KOPT-K1 (cell line): ENCODE data around the gene CCDC138.
A peak's percentile ranks its signal among the peaks of the same experiment; 100 is the strongest.
"Not testable (repeated sequence)": the region's sequence is repeated elsewhere in the genome, so short reads cannot be mapped to it uniquely, and the experiment has no call there.

Source experiments
- H3K27ac ChIP-seq: fragments of 200-600 bp; sonication (generic); 2 replicates; pipeline ENCODE4 v1.5.1; 2016; ENCODE audit warnings: antibody characterized with exemption, mild to moderate bottlenecking, low read depth, low read length; ENCODE audit not compliant: poor library complexity, severe bottlenecking
- H3K36me3 ChIP-seq: fragments of 200-600 bp; sonication (generic); 2 replicates; pipeline ENCODE4 v1.5.1; 2017; ENCODE audit warnings: antibody characterized with exemption, mild to moderate bottlenecking, low read length, moderate library complexity; ENCODE audit not compliant: insufficient read depth
- H3K9me3 ChIP-seq: fragments of 200-600 bp; sonication (generic); 2 replicates; pipeline ENCODE4 v1.5.1; 2017; ENCODE audit warnings: antibody characterized with exemption, low read length, mild to moderate bottlenecking; ENCODE audit not compliant: insufficient read depth, poor library complexity, severe bottlenecking

Gene CCDC138

DNA sequence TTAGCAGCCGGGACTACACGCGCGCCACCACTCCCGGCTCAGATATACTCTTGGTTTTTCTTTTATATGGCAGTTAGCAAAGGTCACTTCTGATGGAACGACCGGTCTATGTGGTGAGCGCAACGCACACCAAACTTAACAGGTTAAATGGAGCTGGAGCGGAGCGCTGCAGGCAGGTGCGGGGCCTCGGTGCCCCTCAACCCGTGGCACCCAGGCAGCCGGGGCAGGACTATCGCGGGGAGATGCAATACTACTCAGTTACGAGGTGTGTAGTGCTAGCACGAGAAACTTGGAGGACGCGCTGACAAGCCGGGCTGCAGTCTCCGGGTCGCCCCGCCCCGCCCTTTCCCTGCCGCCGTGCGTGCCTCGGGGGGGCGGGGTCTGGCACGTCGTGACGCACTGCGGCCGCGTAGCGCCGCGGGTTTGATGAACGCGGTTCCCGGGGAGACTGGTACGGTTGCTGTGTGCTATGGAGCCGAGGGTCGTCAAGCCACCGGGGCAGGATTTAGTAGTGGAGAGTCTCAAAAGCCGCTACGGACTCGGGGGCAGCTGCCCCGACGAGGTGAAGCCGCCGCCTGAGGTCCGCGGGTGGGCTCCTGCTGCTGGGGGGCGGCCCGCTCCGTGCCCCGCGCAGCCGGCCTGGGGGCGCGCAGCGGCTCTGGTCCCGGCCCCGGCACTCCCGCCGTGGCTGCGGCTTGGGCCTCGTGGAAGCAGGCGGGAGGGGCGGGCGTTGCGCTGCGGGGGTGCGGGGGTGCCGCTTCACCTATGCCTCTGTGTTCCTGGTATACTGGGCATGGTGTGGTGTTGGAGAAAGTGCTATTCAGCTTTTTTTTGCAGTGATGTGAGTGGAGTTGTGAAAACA lies at the start of gene CCDC138:
Gene CCDC138, plus strand, starts transcription at position 418 of the 862 bp plus-strand sequence. Its CDS starts 52 bp downstream, at position 470.
- peak within 1 kb of the TSS; percentile 75 for H3K27ac ChIP-seq
- H3K9me3 ChIP-seq: no peaks in the 10 kb centered on the region
- peaks cover 65% of the 10 kb centered on the region for H3K36me3 ChIP-seq

- not testable (repeated sequence) for H3K27ac ChIP-seq, H3K9me3 ChIP-seq
- H3K36me3 ChIP-seq: peaks cover 55% of the 10 kb centered on the region
Measured at GRCh38 chr2:108757973-108758372, 28.6 kb upstream of the CCDC138 start.

GRCh38 chr2:108762618-108763017 lies 24.0 kb upstream of the CCDC138 start:
- peaks cover 59% of the 10 kb centered on the region for H3K36me3 ChIP-seq
- H3K27ac ChIP-seq, H3K9me3 ChIP-seq: not testable (repeated sequence)

DNA sequence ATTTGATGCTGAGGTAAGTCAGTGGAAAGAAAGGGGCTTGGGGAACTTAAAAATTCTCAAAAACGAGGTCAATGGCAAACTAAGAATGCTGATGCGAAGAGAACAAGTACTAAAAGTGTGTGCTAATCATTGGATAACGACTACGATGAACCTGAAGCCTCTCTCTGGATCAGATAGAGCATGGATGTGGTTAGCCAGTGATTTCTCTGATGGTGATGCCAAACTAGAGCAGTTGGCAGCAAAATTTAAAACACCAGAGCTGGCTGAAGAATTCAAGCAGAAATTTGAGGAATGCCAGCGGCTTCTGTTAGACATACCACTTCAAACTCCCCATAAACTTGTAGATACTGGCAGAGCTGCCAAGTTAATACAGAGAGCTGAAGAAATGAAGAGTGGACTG lies 19.9 kb upstream of the CCDC138 start:
- H3K27ac ChIP-seq: peak overlapping the region; percentile 63
- peaks cover 10% of the 10 kb centered on the region for H3K9me3 ChIP-seq
- H3K36me3 ChIP-seq: peaks cover 66% of the 10 kb centered on the region

DNA sequence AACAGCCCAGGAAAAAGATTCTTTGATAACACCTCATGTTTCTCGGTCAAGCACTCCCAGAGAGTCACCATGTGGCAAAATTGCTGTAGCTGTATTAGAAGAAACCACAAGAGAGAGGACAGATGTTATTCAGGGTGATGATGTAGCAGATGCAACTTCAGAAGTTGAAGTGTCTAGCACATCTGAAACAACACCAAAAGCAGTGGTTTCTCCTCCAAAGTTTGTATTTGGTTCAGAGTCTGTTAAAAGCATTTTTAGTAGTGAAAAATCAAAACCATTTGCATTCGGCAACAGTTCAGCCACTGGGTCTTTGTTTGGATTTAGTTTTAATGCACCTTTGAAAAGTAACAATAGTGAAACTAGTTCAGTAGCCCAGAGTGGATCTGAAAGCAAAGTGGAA lies 18.7 kb upstream of the CCDC138 start:
- H3K27ac ChIP-seq: peak overlapping the region; percentile 63
- peaks cover 74% of the 10 kb centered on the region for H3K36me3 ChIP-seq
- peaks cover 10% of the 10 kb centered on the region for H3K9me3 ChIP-seq

GRCh38 chr2:108776475-108776874 lies 10.1 kb upstream of the CCDC138 start:
- no peaks in the 10 kb centered on the region for H3K9me3 ChIP-seq
- peaks cover 97% of the 10 kb centered on the region for H3K36me3 ChIP-seq
- H3K27ac ChIP-seq: peak overlapping the region; percentile 29

GRCh38 chr2:108778857-108779256 lies 7.7 kb upstream of the CCDC138 start:
- Histone ChIP-seq H3K36me3 (peaks cover 97% of the 10 kb centered on the region), H3K9me3 (no peaks in the 10 kb centered on the region), H3K27ac (peak overlapping the region; percentile 59)

GRCh38 chr2:108786008-108786353 lies 590 bp upstream of the CCDC138 start:
- Histone ChIP-seq H3K36me3 (peaks cover 65% of the 10 kb centered on the region), H3K27ac (peak overlapping the region; percentile 75), H3K9me3 (no peaks in the 10 kb centered on the region)

DNA sequence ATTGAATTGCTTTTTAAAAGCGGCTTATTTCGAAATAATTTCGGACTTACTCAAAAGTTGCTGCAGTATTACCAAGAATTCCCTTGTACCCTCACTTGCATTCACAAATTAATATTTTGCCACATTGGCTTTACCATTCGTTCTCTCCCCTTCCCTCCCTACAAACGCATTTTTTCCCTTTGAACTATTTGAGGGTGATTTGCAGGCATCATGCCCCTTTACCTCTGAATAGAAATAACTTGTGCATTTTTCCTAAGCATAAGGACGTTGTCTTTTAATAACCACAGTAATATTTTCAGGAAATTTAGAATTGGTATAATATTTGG lies 608 bp downstream of the CCDC138 start:
- Histone ChIP-seq H3K36me3 (peaks cover 65% of the 10 kb centered on the region), H3K9me3 (no peaks in the 10 kb centered on the region), H3K27ac (peak overlapping the region; percentile 75)

- H3K9me3 ChIP-seq: peaks cover 18% of the 10 kb centered on the region
- H3K36me3 ChIP-seq: peaks cover 77% of the 10 kb centered on the region
- H3K27ac ChIP-seq: no peak overlapping the region
Measured at GRCh38 chr2:108803045-108803736, 16.6 kb downstream of the CCDC138 start.

- Histone ChIP-seq H3K9me3 (peaks cover 36% of the 10 kb centered on the region), H3K36me3 (peaks cover 77% of the 10 kb centered on the region), H3K27ac (no peak overlapping the region)
Measured at GRCh38 chr2:108805032-108805431, 18.5 kb downstream of the CCDC138 start.

DNA sequence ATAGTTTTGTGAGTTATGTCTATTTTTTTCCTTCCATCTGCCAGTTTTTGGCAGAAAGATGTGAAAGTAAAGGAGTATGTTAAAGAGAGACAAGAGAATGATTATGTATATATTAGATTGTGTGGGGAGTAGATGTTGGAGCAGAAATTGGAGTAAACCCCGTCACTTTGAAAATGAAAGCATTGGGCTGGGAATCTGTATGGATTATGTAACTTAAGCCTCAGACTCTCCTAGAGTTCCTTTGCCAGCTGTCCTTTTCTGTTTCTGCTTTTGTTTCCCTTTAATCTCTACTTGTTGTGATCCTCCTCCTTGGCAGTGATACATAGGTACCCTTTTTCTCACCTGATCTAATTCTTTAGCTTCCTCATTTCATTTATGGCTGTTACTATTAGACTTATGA lies 19.2 kb downstream of the CCDC138 start:
- Histone ChIP-seq H3K27ac (no peak overlapping the region), H3K36me3 (peaks cover 80% of the 10 kb centered on the region), H3K9me3 (peaks cover 43% of the 10 kb centered on the region)

GRCh38 chr2:108806371-108807113 lies 20.0 kb downstream of the CCDC138 start:
- Histone ChIP-seq H3K9me3 (peaks cover 43% of the 10 kb centered on the region), H3K36me3 (peaks cover 86% of the 10 kb centered on the region), H3K27ac (no peak overlapping the region)

GRCh38 chr2:108809936-108810335 lies 23.4 kb downstream of the CCDC138 start:
- Histone ChIP-seq H3K36me3 (peaks cover 92% of the 10 kb centered on the region), H3K27ac (no peak overlapping the region), H3K9me3 (peaks cover 43% of the 10 kb centered on the region)
